ENCODE results near the gene ADAMTSL1.

- TF ChIP-seq CTCF (IDR thresholded peaks at IDR 0.05; ENCODE audit: extremely low read depth in 1 of 2, insufficient read depth in 1 of 2, low read depth in 1 of 2, low read length in 2 of 2) (no peak), MYC (IDR thresholded peaks at IDR 0.05; ENCODE audit: low read depth, low read length) (no peak)
Observed at GRCh38 chr9:18796696-18797270, 322.8 kb downstream of the ADAMTSL1 start.
